GM19193 (cell line): ENCODE results near the gene KLF13.

Experiments
- POLR2A ChIP-seq: IDR thresholded peaks from 4 replicates; pipeline ENCODE4 v1.6.1; 2011; ENCODE audit not compliant: insufficient read depth, insufficient read length; ENCODE audit errors: extremely low read depth

The KLF13 gene

DNA sequence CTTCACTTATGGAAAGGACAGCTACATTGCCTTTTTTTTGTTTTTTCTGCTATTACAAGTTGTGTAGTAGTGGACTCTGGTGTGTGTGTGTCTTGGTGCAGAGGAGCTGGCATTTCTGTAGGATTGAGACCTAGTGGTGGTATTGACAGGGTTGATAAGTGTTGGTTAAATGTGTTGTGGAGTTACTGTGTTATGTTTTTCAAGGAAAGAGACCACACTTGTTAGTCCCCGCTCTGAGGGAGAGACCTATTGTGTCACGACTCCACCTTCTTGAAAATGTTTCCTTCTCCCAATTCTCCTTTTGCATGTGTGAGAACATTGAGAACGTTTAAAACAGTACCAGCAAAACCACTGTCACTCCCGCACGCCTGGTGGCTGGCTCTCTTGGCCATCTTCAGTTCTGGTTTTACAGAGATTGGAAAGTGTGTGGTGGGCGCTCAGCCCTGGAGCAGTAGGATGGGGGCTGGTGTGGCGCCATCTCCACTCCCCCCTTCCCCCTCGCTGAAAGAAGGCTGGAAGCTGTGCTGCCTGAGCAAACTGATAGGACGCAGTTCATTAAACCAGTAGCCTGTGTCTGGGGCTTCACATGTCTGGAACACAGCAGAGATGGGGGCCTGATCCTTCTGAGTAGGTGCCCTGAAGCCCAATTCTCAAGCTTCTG is 5.5 kb downstream of the KLF13 start:
- TF ChIP-seq POLR2A = no peak

DNA sequence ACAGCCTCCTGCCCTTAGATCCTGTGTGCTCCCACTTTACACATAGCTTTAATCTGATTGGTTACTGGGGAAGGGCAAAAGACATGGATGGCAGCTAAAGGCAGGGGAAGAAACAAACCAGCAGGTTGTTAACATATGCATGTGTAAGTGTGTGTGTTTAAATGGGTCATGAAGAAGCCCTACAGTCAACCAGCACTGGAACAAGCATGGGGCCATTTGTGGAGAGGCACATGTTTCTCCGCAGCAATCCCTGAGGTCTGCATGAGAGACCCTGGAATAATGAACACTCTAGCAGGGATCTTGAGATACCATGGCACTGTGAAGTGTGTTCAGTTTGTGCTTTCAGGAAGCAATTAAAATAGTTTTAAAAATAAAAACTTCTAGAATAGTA is 6.0 kb downstream of the KLF13 start:
- TF ChIP-seq POLR2A = no peak

DNA sequence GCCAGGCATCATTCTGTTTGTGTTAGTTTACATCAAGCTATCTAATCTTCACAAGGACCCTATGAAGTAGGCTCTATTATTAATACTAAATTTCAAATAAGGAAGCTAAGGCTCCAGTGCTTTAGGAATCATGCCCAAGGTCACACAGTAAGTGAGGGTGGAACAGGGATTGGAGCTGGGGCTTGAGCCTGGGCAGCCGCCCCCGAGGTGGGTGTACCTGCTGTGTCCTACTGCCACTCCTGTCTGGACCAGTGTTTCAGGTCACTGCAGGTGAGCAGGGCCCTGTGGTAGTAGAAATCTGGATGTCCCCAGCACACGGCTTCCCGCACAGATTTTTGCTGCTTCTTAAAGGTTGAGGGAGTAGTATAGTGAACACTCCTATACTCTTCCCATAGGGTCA is 6.5 kb downstream of the KLF13 start:
- no peak for TF ChIP-seq POLR2A

DNA sequence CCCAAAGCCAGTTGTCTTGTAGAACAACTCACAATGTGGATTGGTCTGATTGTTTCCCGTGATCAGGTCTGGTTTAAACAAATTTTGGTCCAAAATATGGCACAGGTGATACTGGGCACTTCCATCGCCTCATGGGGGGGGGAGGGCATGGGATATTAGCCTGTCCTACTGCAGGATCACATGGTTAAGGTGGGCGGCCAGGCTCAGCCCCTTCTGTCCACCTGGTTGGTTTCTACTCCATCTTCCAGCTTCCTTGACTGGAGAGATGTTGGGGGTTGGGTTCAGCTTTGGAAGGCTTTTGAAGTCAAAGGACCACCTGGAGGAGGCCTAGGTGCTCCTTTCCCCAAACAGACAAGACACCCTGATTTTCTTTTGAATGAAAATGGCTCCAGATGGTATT is 7.2 kb downstream of the KLF13 start:
- TF ChIP-seq POLR2A = no peak

DNA sequence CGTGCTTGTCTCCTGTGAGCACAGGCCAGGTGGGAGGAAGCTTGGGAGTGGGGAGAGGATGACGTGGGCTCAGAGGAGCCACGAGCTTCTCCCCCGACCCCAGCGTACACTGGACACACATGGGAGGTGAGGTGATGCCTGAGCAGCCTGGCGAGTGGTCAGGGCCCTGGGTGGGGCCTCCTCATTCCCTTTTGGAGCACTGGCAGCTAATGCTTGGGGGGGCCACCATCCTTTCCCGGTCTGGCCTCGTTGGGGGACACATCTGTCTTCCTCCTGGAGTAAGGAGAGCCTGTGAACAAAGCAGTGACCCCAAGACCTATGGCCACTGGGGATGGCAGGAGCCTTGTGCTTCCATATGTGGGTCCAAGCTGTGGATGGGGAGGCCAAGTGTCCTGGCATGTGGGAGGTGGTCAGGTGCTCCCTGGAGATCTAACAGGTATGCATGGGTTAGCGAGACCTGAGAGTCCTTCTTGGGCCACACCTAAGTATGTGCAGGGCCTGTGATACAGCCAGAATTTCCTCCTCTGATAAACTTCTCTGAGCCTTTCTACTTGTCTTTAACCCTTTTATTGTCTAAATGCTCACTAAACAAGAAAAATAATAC is 9.5 kb downstream of the KLF13 start:
- TF ChIP-seq POLR2A = no peak

DNA sequence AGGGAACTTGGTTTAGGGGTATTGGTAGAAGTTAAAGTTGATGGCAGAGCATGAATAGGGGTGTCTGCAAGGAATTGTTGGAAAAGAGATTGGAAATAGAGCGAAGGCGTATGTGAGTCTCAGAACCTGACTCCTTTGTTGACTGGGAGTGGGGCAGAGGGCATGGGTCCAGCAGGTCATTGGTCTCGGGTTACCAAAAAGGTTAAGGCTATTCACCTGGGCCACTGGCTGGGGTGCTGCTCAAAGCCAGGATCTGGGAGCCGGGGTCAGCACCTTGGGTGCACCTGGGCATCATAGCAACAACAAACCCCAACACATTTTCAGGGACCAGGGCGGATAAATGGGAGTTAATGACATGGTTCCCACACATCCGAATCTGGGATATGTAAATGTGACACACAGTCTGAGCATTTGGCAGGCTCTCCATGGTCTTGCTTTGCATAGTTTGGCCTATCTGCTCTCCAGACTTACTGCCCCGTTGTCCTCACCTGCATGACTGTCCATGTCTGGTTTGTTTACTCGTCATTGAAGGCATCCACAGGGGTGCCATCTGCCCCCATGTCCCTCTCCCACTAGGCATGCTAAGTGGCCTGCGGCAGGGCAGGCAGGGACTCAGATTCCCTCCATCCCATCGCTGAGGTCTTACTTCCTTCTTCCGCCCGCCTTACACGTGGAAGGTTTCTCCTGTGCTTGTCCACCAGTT is 10.1 kb downstream of the KLF13 start:
- TF ChIP-seq POLR2A = no peak

DNA sequence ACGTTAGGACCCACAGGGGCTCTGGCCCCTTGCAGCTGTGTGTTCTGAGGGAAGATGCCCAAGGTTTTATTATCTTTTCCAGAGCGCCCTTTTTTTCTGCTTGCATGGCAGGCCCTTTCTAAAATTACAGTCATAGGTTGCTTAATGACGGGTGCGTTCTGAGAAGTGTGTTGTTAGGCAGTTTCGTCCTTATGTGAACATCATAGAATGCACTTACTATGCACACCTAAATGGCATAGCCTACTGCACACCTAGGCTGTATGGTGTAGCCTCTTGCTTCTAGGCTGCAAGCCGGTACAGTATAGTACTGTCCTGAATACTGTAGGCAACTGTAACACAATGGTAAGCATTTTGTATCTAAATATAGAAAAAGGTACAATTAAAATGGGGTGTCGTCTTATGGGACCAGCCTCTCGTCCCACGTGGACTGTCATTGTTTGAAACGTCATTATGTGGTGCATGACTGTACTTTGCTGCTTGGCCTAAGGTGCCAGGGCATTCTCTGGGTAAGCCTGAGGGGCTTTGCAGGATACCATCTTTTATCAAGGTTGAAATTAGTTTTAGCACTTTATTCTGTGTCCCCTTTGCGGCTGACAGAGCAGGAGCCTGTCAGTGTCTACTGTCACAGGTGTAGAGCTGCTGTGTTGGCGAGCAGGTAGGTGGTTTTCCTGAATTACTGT is 10.9 kb downstream of the KLF13 start:
- no peak for TF ChIP-seq POLR2A

DNA sequence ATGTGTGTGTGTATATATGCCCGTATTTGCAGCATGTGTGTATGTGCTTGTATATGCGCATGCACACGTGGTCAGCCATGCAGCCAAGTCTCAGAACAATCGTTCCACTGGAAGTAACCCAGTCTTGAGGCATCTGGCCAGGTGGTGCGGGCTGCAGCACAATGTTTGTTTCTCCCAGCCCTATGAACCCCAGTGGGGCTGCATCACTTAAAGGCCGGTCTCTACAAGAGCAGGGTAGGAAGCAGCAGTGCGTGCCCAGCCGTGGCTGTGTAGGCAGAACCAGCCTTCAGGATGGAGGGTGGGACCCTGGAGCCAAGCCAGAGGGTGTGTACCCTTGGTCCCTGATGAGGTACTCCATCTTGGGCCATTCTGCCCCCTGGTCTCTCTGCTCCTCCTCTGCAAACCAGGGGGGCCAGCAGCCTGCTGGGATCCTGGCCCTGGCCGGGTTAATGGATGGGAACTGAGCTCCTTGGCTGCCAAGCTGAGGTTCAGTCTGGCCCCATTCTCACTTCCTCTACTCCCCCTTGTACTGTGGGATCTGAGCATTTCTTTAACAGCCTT is 11.8 kb downstream of the KLF13 start:
- no peak for TF ChIP-seq POLR2A

DNA sequence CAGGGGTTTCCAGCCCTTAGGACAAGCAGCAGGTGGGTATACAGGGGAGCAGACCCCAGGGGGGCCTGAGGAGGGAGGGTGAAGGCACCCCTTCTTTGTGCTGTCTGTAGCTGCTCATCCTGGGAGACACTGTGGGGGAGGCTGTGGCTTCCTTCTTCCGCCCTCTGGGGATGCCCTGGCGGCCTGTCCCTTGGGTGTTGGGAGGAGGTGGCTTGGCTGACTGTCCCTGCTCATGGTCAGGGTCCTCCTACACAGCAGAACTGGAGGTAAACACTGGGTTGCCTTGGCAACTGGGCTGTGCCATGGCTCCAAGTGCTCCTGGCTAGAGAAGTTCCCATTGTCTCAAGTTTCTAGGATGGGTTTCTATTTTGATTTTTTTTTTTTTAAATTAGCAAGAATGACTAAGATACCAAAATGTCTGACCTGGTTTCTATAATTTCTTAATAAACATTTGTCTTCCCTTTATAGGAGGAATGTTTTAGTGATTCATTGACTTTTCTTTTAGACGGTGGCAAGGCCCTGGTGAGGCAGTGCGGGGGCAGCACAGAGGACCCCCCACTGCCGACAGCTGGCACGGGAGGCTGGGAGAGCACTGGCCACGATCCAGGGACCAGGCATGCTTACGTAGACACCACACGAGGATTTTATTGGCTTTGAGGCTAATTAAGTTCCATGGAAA is 12.4 kb downstream of the KLF13 start:
- no peak for TF ChIP-seq POLR2A

DNA sequence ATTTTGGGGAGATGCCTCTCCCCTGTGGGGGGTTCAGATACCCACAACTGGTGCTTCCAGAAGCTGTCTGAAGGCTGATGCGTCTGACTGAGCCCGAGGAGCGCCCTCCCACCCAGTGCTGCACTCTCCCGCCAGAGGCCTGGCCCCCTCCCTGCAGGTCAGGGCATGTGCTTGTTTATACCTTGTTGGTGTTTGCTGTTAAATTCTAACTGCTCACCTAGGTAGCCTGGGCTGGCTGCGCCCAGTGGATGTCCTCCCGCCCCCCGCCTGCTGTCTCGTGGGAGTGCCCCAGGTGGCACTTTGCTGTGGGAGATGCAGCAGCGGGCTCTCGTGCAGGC is 12.9 kb downstream of the KLF13 start:
- TF ChIP-seq POLR2A = no peak

DNA sequence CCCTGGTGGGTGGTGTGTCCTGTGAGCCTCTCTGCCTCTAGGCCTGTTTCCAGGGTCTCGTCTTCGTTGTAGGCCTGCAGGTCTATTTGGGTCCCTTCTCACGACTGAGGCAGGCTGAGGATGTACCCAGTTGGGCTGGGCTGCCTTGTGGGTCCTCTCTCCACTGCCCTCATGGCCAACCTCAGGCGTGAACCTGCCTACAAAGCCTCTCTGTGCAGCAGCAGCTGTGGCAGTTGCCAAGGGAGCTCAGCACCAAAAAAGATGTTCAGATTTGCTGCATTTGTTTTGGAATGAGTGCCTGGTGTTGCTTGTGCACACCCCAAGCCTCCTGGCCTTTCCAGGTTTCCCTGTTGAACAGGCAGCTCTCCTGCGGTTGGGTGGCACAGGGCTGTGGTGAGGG is 13.4 kb downstream of the KLF13 start:
- no peak for TF ChIP-seq POLR2A

DNA sequence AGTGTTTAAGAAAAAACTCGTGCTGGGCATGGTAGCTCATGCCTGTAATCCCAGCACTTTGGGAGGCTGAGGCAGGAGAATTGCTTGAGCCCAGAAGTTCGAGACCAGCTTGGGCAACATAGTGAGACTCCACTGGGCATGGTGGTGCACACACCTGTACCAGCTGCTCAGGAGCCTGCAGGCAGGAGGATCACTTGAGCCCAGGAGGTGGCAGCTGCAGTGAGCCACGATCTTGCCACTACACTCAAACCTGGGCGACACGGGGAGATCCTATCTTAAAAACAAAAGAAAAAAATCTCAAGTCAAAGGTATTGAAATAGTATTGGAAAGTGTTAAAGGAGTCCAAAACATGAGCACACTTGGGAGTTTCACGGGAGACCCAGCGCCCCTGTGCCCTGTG is 14.0 kb downstream of the KLF13 start:
- no peak for TF ChIP-seq POLR2A

DNA sequence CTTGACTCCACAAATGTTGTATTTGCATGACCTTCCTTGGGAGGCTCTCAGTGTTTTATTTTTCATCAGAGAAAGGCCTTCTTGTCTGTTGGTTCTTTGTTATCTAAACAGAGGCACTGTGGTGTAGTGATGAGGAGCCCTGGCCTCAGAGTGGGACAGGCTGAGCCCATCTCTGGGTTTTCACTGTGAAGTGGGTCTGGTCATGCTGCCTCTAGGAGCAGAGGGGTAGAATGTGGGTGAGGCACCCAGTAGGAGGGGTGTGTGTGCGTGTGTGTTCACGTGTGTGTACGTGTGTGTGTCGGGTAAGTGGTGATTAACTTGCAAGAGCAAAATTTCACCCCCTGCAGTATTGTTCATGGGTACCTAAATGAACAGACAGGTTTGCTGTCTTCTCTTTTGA is 14.4 kb downstream of the KLF13 start:
- TF ChIP-seq POLR2A = no peak

DNA sequence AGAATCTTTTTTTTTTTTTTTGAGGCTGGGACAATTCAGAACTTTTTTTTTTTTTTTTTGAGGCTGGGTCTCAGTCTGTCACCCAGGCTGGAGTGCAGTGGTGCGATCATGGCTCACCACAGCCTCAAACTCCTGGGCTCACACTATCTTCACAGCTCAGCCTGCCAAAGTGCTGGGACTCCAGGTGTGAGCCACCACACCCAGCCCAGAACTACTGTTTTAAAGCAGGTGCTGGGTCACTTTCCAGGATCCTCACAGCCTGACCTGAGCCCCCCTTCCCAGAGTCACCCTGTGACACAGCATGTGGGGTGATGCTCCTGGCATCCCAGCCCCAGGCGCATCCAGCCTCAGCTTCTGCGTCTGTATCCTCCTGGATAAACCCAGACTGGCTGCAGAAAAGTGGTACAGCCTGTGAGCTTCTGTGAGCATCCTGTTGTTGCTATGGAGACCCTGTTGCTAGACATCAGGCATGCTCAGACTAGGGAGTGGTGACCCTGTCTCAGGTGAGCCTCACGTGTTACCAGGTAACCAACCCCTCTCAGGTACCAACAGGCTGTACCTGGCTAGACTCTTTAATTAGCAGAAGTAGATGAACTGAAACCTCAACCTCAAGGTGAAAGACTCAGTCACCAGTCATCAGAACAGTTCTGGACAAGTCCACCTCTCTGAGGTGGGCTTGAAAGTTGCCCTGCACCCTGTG is 15.0 kb downstream of the KLF13 start:
- no peak for TF ChIP-seq POLR2A
